Body of pancreas (tissue), 4 donors: ENCODE data around the gene EEPD1.

Source experiments
- POLR2A ChIP-seq, 3 donors: fragments of 450-650 bp; IDR thresholded peaks; one replicate each; pipeline ENCODE4 v1.6.1; 2016; ENCODE audit warnings: antibody characterized with exemption in 3 of 3, mild to moderate bottlenecking in 2 of 3
- TF ChIP-seq, protein P1 (sequence below), 7 experiments: fragments of 450-650 bp in 4 of 7; fragments of 200-600 bp in 3 of 7; sonication (generic) in 3 of 7; IDR thresholded peaks; one replicate each; pipeline ENCODE4 v1.5.1; 2016 to 2019; ENCODE audit warnings: antibody characterized with exemption in 7 of 7

DNA sequence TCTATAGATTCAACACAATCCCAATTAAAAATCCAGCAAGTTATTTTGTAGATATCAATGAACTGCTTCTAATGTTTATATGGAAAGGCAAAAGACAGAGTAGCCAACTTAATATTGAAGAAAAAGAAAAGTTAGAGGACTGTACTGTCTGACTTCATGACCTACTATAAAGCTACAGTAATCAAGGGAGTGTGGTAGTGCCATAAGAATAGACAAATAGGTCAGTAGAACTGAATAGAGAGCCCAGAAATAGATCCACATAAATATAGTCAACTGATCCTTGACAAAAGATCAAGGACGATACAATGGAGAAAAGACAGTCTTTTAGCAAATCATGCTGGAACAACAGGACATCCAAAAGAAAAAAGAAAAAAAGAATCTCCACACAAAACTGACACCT is 7.4 kb upstream of the EEPD1 start:
- TF ChIP-seq, protein P1, sequence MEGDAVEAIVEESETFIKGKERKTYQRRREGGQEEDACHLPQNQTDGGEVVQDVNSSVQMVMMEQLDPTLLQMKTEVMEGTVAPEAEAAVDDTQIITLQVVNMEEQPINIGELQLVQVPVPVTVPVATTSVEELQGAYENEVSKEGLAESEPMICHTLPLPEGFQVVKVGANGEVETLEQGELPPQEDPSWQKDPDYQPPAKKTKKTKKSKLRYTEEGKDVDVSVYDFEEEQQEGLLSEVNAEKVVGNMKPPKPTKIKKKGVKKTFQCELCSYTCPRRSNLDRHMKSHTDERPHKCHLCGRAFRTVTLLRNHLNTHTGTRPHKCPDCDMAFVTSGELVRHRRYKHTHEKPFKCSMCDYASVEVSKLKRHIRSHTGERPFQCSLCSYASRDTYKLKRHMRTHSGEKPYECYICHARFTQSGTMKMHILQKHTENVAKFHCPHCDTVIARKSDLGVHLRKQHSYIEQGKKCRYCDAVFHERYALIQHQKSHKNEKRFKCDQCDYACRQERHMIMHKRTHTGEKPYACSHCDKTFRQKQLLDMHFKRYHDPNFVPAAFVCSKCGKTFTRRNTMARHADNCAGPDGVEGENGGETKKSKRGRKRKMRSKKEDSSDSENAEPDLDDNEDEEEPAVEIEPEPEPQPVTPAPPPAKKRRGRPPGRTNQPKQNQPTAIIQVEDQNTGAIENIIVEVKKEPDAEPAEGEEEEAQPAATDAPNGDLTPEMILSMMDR (IDR thresholded peaks at IDR 0.05), result no peak
- TF ChIP-seq POLR2A (IDR thresholded peaks at IDR 0.05), result no peak
